NCI-H748 (cell line): ENCODE results near the gene TUNAR.

Source experiments
- DNase-seq: peaks from one replicate; lab custom pipeline; 2025; ENCODE audit not compliant: unreplicated experiment; lab: John Stamatoyannopoulos, UW

Gene TUNAR

GRCh38 chr14:95911456-95911855 lies 34.8 kb downstream of the TUNAR start:
- DNase-seq, result no peak

- peak; percentile 29 for DNase-seq
These were observed 38.7 kb downstream of the TUNAR start for GRCh38 chr14:95915330-95915729.

- peak; percentile 46 for DNase-seq
These were observed 41.8 kb downstream of the TUNAR start for GRCh38 chr14:95918466-95918865.

- no peak for DNase-seq
These were observed 44.3 kb downstream of the TUNAR start for GRCh38 chr14:95920769-95921438.

GRCh38 chr14:95922080-95922479 lies 45.4 kb downstream of the TUNAR start:
- no peak for DNase-seq

GRCh38 chr14:95928751-95929150 lies 52.1 kb downstream of the TUNAR start:
- no peak for DNase-seq

GRCh38 chr14:95931384-95931783 lies 54.8 kb downstream of the TUNAR start:
- DNase-seq, result no peak

- DNase-seq, result no peak
These were observed 58.7 kb downstream of the TUNAR start for GRCh38 chr14:95935228-95935822.

- no peak for DNase-seq
These were observed 59.4 kb downstream of the TUNAR start for GRCh38 chr14:95936041-95936440.

GRCh38 chr14:95939335-95939734 lies 62.7 kb downstream of the TUNAR start:
- no peak for DNase-seq

GRCh38 chr14:95941897-95942296 lies 65.3 kb downstream of the TUNAR start:
- no peak for DNase-seq

GRCh38 chr14:95943699-95944098 lies 67.1 kb downstream of the TUNAR start:
- DNase-seq, result peak; percentile 78

GRCh38 chr14:95944462-95944861 lies 67.8 kb downstream of the TUNAR start:
- no peak for DNase-seq

GRCh38 chr14:95946867-95947266 lies 70.2 kb downstream of the TUNAR start:
- DNase-seq, result no peak

GRCh38 chr14:95948558-95948981 lies 71.9 kb downstream of the TUNAR start:
- no peak for DNase-seq

- no peak for DNase-seq
These were observed 74.7 kb downstream of the TUNAR start for GRCh38 chr14:95951359-95951758.

- DNase-seq, result no peak
These were observed 76.6 kb downstream of the TUNAR start for GRCh38 chr14:95953111-95953724.

- DNase-seq, result no peak
These were observed 80.2 kb downstream of the TUNAR start for GRCh38 chr14:95956601-95957460.

- DNase-seq, result no peak
These were observed 81.5 kb downstream of the TUNAR start for GRCh38 chr14:95958105-95958504.

GRCh38 chr14:95959317-95959716 lies 82.7 kb downstream of the TUNAR start:
- no peak for DNase-seq

GRCh38 chr14:95961481-95961880 lies 84.8 kb downstream of the TUNAR start:
- DNase-seq, result no peak

GRCh38 chr14:95964901-95965300 lies 88.3 kb downstream of the TUNAR start:
- no peak for DNase-seq
